ENCODE measurements around the gene MX2. TPM values are rescaled to one million over a fixed set of nuclear protein-coding genes. Genes with fewer than 3 reads are reported as not detected.

MX2 gene
- total RNA-seq, 3 donors from 2014 or later: 6.1 to 7.6 (median 7.4) TPM

- no peak for ATAC-seq
- H3K9me3 Mint-ChIP-seq: peaks cover 8% of the 10 kb centered on the region
- H3K4me3 Mint-ChIP-seq: no peak overlapping the region
- no peak for DNase-seq
- no peaks in the 10 kb centered on the region for H3K27me3 Mint-ChIP-seq (ENCODE audit: low read depth)
- H3K36me3 Mint-ChIP-seq (ENCODE audit: insufficient read depth): peaks cover 62% of the 10 kb centered on the region
- peaks cover 44% of the 10 kb centered on the region for H3K4me1 Mint-ChIP-seq (ENCODE audit: low read depth)
These were observed 70.1 kb downstream of the MX2 start for GRCh38 chr21:41431788-41432548.

- Mint-ChIP-seq H3K4me3 (no peak overlapping the region), H3K9me3 (peaks cover 8% of the 10 kb centered on the region), H3K4me1 (ENCODE audit: low read depth) (peaks cover 35% of the 10 kb centered on the region), H3K27me3 (ENCODE audit: low read depth) (no peaks in the 10 kb centered on the region), H3K36me3 (ENCODE audit: insufficient read depth) (peaks cover 67% of the 10 kb centered on the region)
- ATAC-seq: no peak
- no peak for DNase-seq
These were observed 71.0 kb downstream of the MX2 start for GRCh38 chr21:41432562-41433460.

GRCh38 chr21:41433566-41433965, 71.7 kb downstream of the MX2 start:
- ATAC-seq: no peak
- Mint-ChIP-seq H3K4me3 (no peak overlapping the region), H3K4me1 (ENCODE audit: low read depth) (peaks cover 28% of the 10 kb centered on the region), H3K36me3 (ENCODE audit: insufficient read depth) (peaks cover 72% of the 10 kb centered on the region), H3K27me3 (ENCODE audit: low read depth) (no peaks in the 10 kb centered on the region), H3K9me3 (peaks cover 8% of the 10 kb centered on the region)
- DNase-seq: no peak

- no peak for DNase-seq
- Mint-ChIP-seq H3K9me3 (peaks cover 8% of the 10 kb centered on the region), H3K4me3 (no peak overlapping the region), H3K27me3 (ENCODE audit: low read depth) (no peaks in the 10 kb centered on the region), H3K36me3 (ENCODE audit: insufficient read depth) (peaks cover 70% of the 10 kb centered on the region), H3K4me1 (ENCODE audit: low read depth) (peaks cover 18% of the 10 kb centered on the region)
- ATAC-seq: no peak
These were observed 73.9 kb downstream of the MX2 start for GRCh38 chr21:41435706-41436105.

- no peak for DNase-seq
- Mint-ChIP-seq H3K4me3 (no peak overlapping the region), H3K27me3 (ENCODE audit: low read depth) (no peaks in the 10 kb centered on the region), H3K9me3 (peaks cover 8% of the 10 kb centered on the region), H3K36me3 (ENCODE audit: insufficient read depth) (peaks cover 71% of the 10 kb centered on the region), H3K4me1 (ENCODE audit: low read depth) (peaks cover 14% of the 10 kb centered on the region)
- ATAC-seq: no peak
These were observed 75.9 kb downstream of the MX2 start for GRCh38 chr21:41437729-41438128.

GRCh38 chr21:41438425-41439113, 76.7 kb downstream of the MX2 start:
- Mint-ChIP-seq H3K4me3 (no peak overlapping the region), H3K27me3 (ENCODE audit: low read depth) (no peaks in the 10 kb centered on the region), H3K4me1 (ENCODE audit: low read depth) (peaks cover 7% of the 10 kb centered on the region), H3K36me3 (ENCODE audit: insufficient read depth) (peaks cover 72% of the 10 kb centered on the region), H3K9me3 (peaks cover 8% of the 10 kb centered on the region)
- ATAC-seq (no peak), DNase-seq (no peak)

GRCh38 chr21:41439248-41439647, 77.4 kb downstream of the MX2 start:
- no peak for DNase-seq
- H3K27me3 Mint-ChIP-seq (ENCODE audit: low read depth): no peaks in the 10 kb centered on the region
- H3K9me3 Mint-ChIP-seq: peaks cover 8% of the 10 kb centered on the region
- H3K36me3 Mint-ChIP-seq (ENCODE audit: insufficient read depth): peaks cover 68% of the 10 kb centered on the region
- no peak for ATAC-seq
- peaks cover 7% of the 10 kb centered on the region for H3K4me1 Mint-ChIP-seq (ENCODE audit: low read depth)
- H3K4me3 Mint-ChIP-seq: no peak overlapping the region

DNA sequence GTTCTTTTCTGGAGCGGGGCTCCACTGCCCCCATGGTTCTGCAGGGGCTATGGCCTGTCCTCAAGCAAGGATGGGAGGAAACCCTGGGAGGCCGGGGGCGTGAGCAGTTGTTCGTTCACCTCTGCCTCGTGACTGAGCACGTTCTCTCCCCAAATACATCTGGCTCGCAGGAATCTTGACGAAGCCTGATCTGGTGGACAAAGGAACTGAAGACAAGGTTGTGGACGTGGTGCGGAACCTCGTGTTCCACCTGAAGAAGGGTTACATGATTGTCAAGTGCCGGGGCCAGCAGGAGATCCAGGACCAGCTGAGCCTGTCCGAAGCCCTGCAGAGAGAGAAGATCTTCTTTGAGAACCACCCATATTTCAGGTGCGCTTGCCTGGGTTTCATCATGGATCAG, 79.7 kb downstream of the MX2 start:
- peaks cover 60% of the 10 kb centered on the region for H3K36me3 Mint-ChIP-seq (ENCODE audit: insufficient read depth)
- DNase-seq: no peak
- no peaks in the 10 kb centered on the region for H3K9me3 Mint-ChIP-seq
- no peak for ATAC-seq
- H3K4me3 Mint-ChIP-seq: no peak overlapping the region
- H3K27me3 Mint-ChIP-seq (ENCODE audit: low read depth): no peaks in the 10 kb centered on the region
- H3K4me1 Mint-ChIP-seq (ENCODE audit: low read depth): no peaks in the 10 kb centered on the region

DNA sequence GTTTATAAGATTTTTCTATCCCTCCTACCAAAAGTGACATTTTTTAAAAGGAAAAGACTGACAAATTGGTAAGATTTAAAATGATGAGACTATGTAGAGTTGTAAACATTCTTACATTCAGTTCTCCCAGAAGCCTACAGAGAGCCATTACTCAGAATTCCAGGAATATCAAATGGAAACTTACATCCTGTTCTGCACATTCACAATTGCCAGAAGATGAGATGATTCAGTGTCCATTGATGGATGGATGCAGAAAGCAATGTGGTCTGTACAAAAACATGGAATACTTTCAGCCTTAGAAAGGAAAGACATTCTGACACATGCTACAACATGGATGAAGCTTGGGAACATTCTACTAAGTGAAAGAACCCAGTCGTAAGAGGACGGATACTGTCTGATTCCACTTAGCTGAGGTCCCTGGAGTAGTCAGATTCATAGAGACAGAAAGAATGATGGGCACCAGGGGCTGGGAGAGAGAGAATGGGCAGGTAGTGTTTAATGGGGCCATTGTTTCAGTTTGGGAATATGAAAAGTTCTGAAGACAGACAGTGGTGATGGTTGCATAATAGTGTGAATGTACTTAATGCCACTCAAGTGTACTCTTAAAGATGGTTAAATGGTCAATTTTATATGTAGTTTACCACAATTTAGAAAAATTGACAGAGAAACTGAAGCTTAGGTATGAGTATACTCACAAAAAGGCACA, 80.8 kb downstream of the MX2 start:
- H3K9me3 Mint-ChIP-seq: no peaks in the 10 kb centered on the region
- peaks cover 61% of the 10 kb centered on the region for H3K36me3 Mint-ChIP-seq (ENCODE audit: insufficient read depth)
- DNase-seq: no peak
- H3K27me3 Mint-ChIP-seq (ENCODE audit: low read depth): no peaks in the 10 kb centered on the region
- H3K4me3 Mint-ChIP-seq: no peak overlapping the region
- no peak for ATAC-seq
- no peaks in the 10 kb centered on the region for H3K4me1 Mint-ChIP-seq (ENCODE audit: low read depth)

DNA sequence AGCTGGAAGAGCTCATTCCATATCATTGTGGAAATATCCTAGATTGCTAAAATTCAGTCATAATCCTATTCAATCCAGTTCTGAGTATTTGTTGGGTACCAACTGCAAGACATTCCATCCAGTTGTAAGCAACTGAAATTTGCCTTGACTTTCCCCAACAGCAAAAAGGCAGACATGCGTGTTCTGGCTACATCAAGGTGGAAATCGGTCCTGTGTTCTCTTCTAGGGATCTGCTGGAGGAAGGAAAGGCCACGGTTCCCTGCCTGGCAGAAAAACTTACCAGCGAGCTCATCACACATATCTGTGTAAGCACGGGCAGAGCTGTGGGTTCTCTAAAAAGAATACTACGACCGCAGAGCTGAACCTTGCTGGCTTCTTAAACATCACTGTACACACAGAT, 81.7 kb downstream of the MX2 start:
- peaks cover 52% of the 10 kb centered on the region for H3K36me3 Mint-ChIP-seq (ENCODE audit: insufficient read depth)
- no peak for ATAC-seq
- H3K27me3 Mint-ChIP-seq (ENCODE audit: low read depth): no peaks in the 10 kb centered on the region
- no peaks in the 10 kb centered on the region for H3K4me1 Mint-ChIP-seq (ENCODE audit: low read depth)
- H3K4me3 Mint-ChIP-seq: no peak overlapping the region
- no peaks in the 10 kb centered on the region for H3K9me3 Mint-ChIP-seq
- DNase-seq: no peak

GRCh38 chr21:41444703-41445464, 83.1 kb downstream of the MX2 start:
- no peaks in the 10 kb centered on the region for H3K4me1 Mint-ChIP-seq (ENCODE audit: low read depth)
- H3K36me3 Mint-ChIP-seq (ENCODE audit: insufficient read depth): peaks cover 46% of the 10 kb centered on the region
- no peaks in the 10 kb centered on the region for H3K27me3 Mint-ChIP-seq (ENCODE audit: low read depth)
- H3K9me3 Mint-ChIP-seq: no peaks in the 10 kb centered on the region
- no peak for DNase-seq
- no peak for ATAC-seq
- H3K4me3 Mint-ChIP-seq: no peak overlapping the region

DNA sequence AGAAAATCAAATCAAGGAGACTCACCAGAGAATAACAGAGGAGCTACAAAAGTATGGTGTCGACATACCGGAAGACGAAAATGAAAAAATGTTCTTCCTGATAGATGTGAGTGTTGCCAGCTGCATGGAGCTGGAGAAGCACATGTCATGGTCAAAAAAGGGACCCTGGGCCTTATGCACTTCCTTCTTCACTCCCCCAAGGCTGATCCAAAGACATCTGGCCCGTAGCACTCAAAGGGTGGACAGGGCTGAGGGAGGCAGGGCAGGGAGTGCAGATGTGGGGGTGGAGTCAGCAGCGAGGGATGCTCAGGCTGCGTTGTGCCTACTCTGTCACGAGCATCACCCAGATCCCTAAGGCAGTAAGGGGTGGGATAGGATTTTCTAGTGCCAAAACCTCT, 83.6 kb downstream of the MX2 start:
- H3K4me1 Mint-ChIP-seq (ENCODE audit: low read depth): no peaks in the 10 kb centered on the region
- H3K9me3 Mint-ChIP-seq: no peaks in the 10 kb centered on the region
- peaks cover 49% of the 10 kb centered on the region for H3K36me3 Mint-ChIP-seq (ENCODE audit: insufficient read depth)
- DNase-seq: no peak
- ATAC-seq: no peak
- H3K27me3 Mint-ChIP-seq (ENCODE audit: low read depth): no peaks in the 10 kb centered on the region
- no peak overlapping the region for H3K4me3 Mint-ChIP-seq

GRCh38 chr21:41446586-41446985, 84.8 kb downstream of the MX2 start:
- Mint-ChIP-seq H3K9me3 (no peaks in the 10 kb centered on the region), H3K36me3 (ENCODE audit: insufficient read depth) (peaks cover 50% of the 10 kb centered on the region), H3K27me3 (ENCODE audit: low read depth) (no peaks in the 10 kb centered on the region), H3K4me1 (ENCODE audit: low read depth) (no peaks in the 10 kb centered on the region), H3K4me3 (no peak overlapping the region)
- no peak for ATAC-seq
- no peak for DNase-seq

All from activated T-cell treated with anti-CD3 and anti-CD28 coated beads, Interleukin-2, amount 50 U/mL, for 4 hours (primary cell).